ENCODE results near the gene HSPA12A.

DNA sequence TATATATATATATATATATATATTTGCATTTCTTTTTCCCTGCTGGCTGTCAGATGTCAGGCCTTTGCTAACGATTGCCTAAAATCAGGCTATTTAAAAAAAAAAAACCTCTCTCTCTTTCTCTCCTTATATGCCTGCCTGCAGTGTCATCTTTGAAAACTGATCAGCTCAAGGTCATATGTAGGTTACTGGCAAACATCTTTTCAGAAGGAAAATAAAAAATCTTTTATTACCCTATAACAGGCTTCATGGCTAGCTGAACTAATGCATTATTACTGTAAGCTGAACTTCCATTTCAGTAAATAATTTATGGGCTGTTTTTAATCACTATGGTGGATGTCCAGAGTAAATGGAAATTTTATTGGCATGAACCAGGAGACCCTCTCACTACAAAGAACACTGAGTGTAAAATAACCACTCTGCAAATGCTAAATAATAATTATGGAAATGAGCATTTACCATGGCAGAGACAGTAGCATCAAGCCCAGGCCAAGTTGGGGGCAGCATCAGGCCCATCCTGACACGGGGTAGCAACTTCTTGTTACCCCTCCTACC, 29.3 kb downstream of the HSPA12A start:
- TF ChIP-seq POLR2A (IDR thresholded peaks at IDR 0.05; ENCODE audit: low read depth, low read length), result no peak
- no peak for TF ChIP-seq POLR2AphosphoS5 (IDR thresholded peaks at IDR 0.05; ENCODE audit: low read depth, low read length)
- TF ChIP-seq PAX5 (IDR thresholded peaks at IDR 0.05; ENCODE audit: insufficient read depth, low read length, severe bottlenecking), result no peak
